NCI-H187 (cell line): Measurements from ENCODE around the gene ZNF213.
"Not testable (repeated sequence)": the region's sequence is repeated elsewhere in the genome, so short reads cannot be mapped to it uniquely, and the experiment has no call there.

Experiments used
- DNase-seq, 2 experiments: peaks; one replicate each; lab custom pipeline; 2025; lab: John Stamatoyannopoulos, UW

ZNF213 gene

GRCh38 chr16:3148256-3149192 is 13.7 kb downstream of the ZNF213 start:
- no peak for DNase-seq

GRCh38 chr16:3149193-3149530 is 14.3 kb downstream of the ZNF213 start:
- no peak for DNase-seq

GRCh38 chr16:3149630-3150345 is 15.0 kb downstream of the ZNF213 start:
- peak in 1 of 2 experiments; percentile 73 for DNase-seq

DNA sequence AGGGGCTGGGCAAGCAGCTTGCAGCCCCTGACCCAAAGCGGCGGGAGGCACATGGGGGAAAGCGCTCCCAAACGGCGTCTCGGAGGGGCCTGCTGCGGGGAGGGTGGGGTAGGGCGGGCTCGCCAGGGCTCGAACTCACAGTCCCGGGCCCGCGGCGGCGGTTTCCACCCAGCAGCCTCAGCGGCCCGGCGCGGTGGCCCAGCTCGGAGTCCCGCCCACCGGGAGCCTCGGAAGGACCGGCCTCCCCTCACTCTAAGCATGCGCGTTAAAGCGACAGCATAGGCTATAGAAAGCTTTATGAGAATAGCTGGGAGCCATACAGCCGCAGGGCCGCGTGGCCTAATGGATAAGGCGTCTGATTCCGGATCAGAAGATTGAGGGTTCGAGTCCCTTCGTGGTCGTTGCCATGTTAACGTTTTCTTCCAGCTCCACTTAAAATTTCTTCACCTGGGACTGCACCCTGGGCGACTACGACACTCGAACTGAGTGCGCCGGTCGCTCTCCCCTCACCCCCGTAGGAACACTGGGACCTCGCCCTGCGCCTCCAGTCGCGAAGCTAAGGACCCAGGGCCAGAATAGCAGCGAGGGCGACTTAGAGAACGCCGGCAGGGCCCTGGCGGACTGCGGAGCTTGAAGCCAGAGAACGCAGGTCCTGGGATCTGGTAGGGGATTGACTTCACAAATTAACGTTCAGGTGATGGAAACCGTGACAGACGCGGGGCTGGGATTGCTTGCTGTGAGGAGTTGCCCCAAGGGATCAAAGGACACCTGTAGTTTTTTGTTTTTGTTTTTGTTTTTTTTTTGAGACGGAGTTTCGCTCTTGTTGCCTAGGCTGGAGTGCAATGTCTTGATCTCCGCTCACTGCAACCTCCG is 15.8 kb downstream of the ZNF213 start:
- DNase-seq = peak; percentile 99 to 100

GRCh38 chr16:3152027-3152276 is 17.1 kb downstream of the ZNF213 start:
- no peak for DNase-seq

- peak; percentile 86 to 97 for DNase-seq
Measured at GRCh38 chr16:3152277-3152990, 17.6 kb downstream of the ZNF213 start.

DNA sequence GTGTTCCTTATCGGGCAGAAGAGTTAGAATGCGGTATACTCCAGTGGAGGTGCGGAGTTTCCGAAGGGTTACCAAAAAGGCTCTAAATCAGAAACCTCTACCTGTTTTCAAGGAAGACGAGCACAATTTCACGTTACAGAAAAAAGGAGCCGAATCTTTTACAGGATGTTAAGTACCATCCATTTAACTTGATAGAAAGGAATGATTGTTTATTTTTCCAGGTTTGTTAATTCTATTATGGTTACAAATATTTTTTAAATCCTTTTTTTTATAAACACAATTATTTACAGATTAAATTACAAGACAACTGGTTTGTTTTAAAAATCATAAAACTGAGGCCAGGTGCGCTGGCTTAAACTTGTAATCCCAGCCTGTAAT is 18.2 kb downstream of the ZNF213 start:
- DNase-seq = no peak

DNA sequence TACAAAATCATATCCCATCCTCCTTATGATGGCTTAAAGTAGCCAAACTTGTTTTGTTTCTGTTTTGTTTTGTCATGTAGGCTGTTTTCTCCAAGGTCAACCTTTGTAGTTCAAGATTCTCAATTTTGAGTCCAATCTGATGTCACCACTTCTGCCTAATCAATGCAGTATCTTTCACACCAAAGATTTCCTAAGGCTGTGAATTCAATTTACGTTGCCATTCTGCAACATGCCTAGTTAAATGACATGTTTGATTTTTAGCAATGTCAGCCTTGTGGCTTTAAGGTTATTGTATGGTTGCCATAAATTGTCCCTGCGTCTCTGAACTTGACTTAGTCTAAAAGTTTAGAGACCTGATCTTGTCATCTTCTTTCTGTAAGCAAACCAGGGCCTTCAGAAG is 20.4 kb downstream of the ZNF213 start:
- DNase-seq = no peak

GRCh38 chr16:3155972-3156371 is 21.1 kb downstream of the ZNF213 start:
- no peak for DNase-seq

- peak; percentile 43 to 85 for DNase-seq
Measured at GRCh38 chr16:3157229-3158025, 22.6 kb downstream of the ZNF213 start.

DNA sequence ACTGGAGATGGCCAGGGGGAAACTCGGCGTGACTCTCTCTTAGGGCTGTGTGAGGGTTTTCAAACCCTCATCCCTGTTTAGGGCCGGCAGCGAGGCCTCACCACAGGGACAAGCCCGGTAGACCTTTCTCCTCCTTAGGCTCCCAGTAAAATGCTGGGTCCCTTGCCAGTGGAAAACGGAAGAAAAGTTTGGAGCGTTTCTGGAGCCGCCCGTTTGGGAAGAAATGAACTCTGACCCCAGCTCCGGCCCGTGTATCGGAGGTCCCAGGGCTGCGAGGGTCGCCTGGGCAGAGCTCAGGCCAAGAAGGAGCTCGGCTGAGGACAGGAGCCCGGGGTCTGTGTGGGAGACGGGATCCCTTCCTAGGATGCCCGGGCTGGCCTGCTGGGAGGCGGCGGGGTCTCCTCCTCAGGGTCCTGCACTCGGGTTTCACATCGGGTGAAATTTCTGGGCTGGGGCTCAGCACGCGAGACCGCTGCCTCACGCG is 23.2 kb downstream of the ZNF213 start:
- DNase-seq = no peak

DNA sequence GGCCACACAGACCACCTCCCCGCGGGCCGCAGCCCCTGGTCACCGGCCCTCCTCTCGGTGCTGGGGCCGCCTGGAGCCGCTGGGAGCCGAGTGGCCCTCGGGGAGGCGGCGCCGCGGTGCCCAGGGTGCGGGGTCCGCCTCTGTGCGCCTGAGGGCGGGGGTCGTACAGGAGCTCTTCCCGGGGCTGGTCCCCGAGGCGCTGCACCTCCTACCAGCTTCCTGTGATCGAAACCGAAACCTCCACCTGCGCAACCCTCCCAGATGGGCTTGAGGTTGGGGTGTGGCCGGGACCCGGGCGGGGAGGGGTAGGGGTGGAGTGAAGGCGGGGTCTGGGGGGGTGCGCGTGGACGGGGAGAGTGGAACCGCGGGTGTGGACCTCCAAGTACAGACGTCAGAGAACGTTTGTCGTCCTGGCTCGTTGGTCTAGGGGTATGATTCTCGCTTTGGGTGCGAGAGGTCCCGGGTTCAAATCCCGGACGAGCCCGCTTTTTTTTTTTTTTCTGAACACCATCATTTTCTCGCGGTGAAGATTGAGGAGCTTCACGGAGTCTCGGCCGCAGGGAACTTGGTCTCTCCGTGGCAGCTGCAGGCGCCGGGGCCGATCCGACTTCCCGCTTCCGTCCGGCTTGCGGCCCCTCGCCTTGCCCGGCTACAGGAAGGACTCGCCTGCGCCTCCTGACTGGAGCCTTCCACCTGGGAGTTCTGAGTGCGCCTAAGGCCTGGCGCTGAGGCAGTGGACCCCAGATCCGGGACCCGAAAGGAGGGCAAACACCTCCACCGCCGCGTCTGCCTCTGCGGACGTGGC is 23.9 kb downstream of the ZNF213 start:
- DNase-seq = peak; percentile 49 to 53

GRCh38 chr16:3161235-3162018 is 26.6 kb downstream of the ZNF213 start:
- DNase-seq = no peak

GRCh38 chr16:3164121-3164991 is 29.5 kb downstream of the ZNF213 start:
- no peak for DNase-seq

GRCh38 chr16:3165111-3165822 is 30.4 kb downstream of the ZNF213 start:
- DNase-seq = no peak

DNA sequence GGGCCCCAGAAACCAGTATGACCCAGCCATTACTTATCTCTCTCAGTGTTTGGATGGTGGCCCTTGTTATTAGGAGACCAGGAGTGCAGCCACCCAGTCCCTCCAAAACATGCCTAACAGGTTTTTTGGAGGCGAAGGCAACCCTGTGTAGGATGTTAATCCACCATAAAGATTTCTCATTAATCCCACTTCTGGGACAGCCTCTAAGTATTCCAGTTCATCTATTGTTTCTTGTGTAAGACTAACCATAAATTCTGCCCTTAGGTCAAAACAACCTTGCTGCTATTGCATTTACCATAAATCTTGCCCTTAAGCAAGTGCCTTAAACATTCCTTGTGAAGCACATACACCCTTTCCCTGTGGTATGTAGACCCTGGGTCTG is 31.7 kb downstream of the ZNF213 start:
- DNase-seq = no peak

- not testable (repeated sequence) for DNase-seq
Measured at GRCh38 chr16:3168729-3169128, 33.9 kb downstream of the ZNF213 start.
